ENCODE results near the gene ADCY3. TPM values are rescaled to one million over a fixed set of nuclear protein-coding genes. Genes with fewer than 3 reads are reported as not detected.

The ADCY3 gene
- total RNA-seq, 3 donors from 2014 or later: 29.3 to 89.1 (median 56.1) TPM

DNA sequence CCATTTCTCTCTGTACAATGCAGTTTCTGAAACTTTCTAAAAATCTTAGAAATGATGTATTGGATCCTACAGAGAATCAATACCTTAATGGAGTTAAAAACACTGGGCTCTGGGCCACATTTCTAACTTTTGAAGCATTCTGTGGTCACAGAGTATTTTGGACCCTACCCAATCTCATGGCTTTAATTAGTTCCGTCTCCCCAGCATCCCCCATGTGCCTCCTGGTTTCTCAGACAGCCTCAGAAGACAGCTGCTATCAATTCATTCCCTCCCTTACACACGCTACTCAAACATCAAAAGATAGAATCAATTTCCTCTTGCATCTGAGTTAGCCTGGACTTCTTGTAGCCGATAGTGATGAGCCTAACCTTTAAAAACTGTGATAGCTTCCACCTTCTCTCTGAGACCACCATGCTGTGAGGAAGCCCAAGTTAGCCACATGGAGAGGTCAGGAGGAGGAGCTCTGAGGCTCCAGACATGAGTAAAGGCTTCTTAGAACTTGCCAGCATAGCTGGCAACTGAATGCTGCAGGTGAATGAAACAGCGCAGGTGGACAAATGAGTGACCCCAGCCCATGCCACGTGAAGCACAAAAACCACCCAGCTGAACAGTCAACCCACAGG lies 10.4 kb downstream of the ADCY3 start:
- Histone ChIP-seq H3K27me3 (no peaks in the 10 kb centered on the region), H3K27ac (peak overlapping the region in 1 of 2 donors; percentile 32), H3K9me3 (no peaks in the 10 kb centered on the region), H3K4me3 (no peak overlapping the region), H3K36me3 (no peaks in the 10 kb centered on the region), H3K4me1 (no peaks in the 10 kb centered on the region)
- intact Hi-C loops (cut with DNase I; ENCODE audit: low total_unique reads): no loop called here
- DNase-seq (ENCODE audit: low spot score in 2 of 2): peak in 1 of 2 donors; percentile 6
- no peak for TF ChIP-seq POLR2AphosphoS5 (IDR thresholded peaks at IDR 0.05)
- TF ChIP-seq, protein P1, sequence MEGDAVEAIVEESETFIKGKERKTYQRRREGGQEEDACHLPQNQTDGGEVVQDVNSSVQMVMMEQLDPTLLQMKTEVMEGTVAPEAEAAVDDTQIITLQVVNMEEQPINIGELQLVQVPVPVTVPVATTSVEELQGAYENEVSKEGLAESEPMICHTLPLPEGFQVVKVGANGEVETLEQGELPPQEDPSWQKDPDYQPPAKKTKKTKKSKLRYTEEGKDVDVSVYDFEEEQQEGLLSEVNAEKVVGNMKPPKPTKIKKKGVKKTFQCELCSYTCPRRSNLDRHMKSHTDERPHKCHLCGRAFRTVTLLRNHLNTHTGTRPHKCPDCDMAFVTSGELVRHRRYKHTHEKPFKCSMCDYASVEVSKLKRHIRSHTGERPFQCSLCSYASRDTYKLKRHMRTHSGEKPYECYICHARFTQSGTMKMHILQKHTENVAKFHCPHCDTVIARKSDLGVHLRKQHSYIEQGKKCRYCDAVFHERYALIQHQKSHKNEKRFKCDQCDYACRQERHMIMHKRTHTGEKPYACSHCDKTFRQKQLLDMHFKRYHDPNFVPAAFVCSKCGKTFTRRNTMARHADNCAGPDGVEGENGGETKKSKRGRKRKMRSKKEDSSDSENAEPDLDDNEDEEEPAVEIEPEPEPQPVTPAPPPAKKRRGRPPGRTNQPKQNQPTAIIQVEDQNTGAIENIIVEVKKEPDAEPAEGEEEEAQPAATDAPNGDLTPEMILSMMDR (IDR thresholded peaks at IDR 0.05): no peak

DNA sequence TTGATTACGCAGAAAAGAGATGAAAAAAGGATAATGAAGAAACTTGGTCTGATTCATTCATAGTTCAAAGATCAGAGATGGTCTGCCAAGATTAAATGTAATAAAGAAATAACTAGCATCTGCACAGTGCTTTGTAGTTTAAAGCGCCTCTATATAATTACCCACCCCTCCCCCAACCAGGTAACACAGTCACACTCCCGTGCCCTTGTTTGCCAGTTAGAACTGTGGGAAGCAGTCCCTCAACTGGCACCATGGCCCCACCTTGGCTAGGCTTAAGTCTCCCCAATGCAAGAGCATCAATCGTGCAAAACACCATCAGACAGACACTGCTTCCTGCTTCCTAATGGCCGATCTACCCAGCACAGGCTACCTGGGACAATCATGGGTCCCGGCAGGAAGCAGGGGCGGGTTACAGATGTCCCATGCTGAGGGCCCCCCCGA lies 11.6 kb downstream of the ADCY3 start:
- H3K9me3 ChIP-seq: no peaks in the 10 kb centered on the region
- no peaks in the 10 kb centered on the region for H3K36me3 ChIP-seq
- intact Hi-C loops (cut with DNase I; ENCODE audit: low total_unique reads): no loop called here
- no peaks in the 10 kb centered on the region for H3K27me3 ChIP-seq
- H3K27ac ChIP-seq: peak overlapping the region in 1 of 2 donors; percentile 69
- no peak for DNase-seq (ENCODE audit: low spot score in 2 of 2)
- TF ChIP-seq POLR2AphosphoS5 (IDR thresholded peaks at IDR 0.05) (no peak), POLR2A (IDR thresholded peaks at IDR 0.05) (no peak)
- TF ChIP-seq, protein P1 (IDR thresholded peaks at IDR 0.05): no peak
- H3K4me1 ChIP-seq: no peaks in the 10 kb centered on the region
- H3K4me3 ChIP-seq: peak overlapping the region in 1 of 3 donors; percentile 15

DNA sequence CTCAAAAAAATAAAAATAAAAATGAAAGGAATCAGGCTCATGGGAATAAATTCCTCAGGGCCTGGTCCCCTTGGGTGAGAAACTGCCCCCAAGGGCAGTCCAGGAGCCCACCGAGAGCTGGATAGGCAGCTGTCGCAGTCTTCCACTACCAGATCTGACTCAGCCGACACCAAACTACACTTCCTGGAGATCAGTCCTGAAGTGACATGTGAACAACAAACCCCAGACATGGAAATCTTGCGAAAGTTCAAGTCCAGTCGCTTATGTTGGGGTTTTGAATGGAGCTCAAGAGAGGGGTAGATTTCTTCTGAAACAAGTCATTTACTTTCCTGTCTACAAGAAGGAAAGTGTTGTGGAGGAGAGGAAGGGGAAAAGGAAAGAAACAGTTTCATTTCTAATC lies 12.9 kb downstream of the ADCY3 start:
- H3K27me3 ChIP-seq: no peaks in the 10 kb centered on the region
- no peaks in the 10 kb centered on the region for H3K9me3 ChIP-seq
- H3K4me3 ChIP-seq: no peak overlapping the region
- DNase-seq (ENCODE audit: low spot score in 2 of 2): no peak
- intact Hi-C loops (cut with DNase I; ENCODE audit: low total_unique reads): no loop called here
- no peak overlapping the region for H3K27ac ChIP-seq
- H3K4me1 ChIP-seq: no peaks in the 10 kb centered on the region
- H3K36me3 ChIP-seq: no peaks in the 10 kb centered on the region
- TF ChIP-seq POLR2AphosphoS5 (IDR thresholded peaks at IDR 0.05) (no peak), POLR2A (IDR thresholded peaks at IDR 0.05) (no peak)
- TF ChIP-seq, protein P1 (IDR thresholded peaks at IDR 0.05): no peak

DNA sequence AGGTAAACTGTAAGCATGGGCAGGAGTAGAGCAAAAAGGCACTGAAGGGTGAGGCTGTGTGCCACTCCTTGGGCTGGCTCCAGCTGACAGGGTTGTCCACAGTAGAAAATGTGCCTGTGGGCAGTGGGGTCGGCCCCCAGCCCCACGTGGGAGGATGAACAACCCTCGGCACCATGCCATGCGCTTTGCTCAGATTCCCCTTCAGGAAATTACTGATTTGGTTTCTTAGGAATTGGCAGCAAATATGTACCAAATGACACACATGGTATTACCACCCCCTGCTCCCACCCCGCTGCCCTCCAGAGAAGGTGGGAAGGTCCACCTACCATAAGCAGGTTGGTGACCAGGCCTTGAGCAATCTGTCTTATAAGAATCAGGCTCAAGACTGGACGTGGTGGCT lies 13.6 kb downstream of the ADCY3 start:
- no peaks in the 10 kb centered on the region for H3K27me3 ChIP-seq
- H3K4me3 ChIP-seq: no peak overlapping the region
- H3K9me3 ChIP-seq: no peaks in the 10 kb centered on the region
- no peaks in the 10 kb centered on the region for H3K36me3 ChIP-seq
- H3K4me1 ChIP-seq: no peaks in the 10 kb centered on the region
- TF ChIP-seq POLR2A (IDR thresholded peaks at IDR 0.05) (no peak), POLR2AphosphoS5 (IDR thresholded peaks at IDR 0.05) (no peak)
- TF ChIP-seq, protein P1 (IDR thresholded peaks at IDR 0.05): no peak
- H3K27ac ChIP-seq: peak overlapping the region; percentile 7 to 19
- intact Hi-C loops (cut with DNase I; ENCODE audit: low total_unique reads): no loop called here
- peak in 1 of 2 donors; percentile 24 for DNase-seq (ENCODE audit: low spot score in 2 of 2)

DNA sequence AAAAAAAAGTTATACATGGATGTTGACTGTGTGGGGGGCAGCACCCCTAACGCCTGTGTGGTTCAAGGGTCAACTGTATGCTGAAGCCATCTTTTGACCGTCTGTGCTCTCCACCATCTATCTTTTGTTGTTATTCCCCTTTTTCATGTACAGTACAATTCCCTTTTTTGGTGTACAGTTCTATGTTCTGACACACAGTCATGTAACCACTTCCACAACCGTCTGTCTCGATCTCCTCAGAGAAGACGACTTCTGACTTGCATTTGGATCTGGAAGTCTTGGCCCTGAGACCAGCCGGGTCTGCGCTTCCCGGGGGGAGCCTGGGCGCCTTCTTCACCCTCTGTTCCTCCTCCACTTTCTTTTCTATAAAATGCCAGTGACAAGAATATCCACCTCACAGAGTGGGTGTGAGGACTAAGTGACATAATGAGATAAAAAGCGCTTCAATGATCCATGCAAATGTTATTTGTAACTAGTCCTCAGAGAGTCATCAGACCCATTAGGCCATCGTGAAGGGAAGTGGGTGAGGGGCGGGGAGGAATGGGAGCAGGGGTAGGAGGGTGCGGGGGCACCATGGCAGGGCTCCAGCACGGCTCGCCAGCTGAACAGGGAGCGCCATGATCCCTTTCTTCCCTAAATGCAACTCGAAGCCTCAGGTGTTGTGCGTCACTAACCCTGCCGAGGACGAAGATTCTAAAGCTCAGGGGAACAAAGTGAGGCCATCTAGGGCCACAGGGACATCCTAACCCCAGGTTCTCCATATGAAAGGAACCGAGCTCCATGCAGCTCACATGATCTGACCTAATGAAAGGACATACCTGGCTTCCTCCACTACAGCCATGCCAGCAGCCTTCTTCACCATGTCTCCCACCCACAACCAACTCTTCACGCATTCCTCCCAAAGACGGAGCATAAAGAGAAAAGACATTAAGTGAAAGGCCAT lies 16.6 kb downstream of the ADCY3 start:
- no peak for DNase-seq (ENCODE audit: low spot score in 2 of 2)
- intact Hi-C loops (cut with DNase I; ENCODE audit: low total_unique reads): no loop called here
- no peaks in the 10 kb centered on the region for H3K9me3 ChIP-seq
- H3K27ac ChIP-seq: no peak overlapping the region
- TF ChIP-seq POLR2A (IDR thresholded peaks at IDR 0.05) (no peak), POLR2AphosphoS5 (IDR thresholded peaks at IDR 0.05) (no peak)
- TF ChIP-seq, protein P1 (IDR thresholded peaks at IDR 0.05): no peak
- H3K4me3 ChIP-seq: no peak overlapping the region
- no peaks in the 10 kb centered on the region for H3K27me3 ChIP-seq
- no peaks in the 10 kb centered on the region for H3K36me3 ChIP-seq
- no peaks in the 10 kb centered on the region for H3K4me1 ChIP-seq

Data from breast epithelium (tissue), 4 donors.